Activated T-cell treated with anti-CD3 and anti-CD28 coated beads for 24 hours (primary cell): ENCODE measurements around the gene RHOT1.
"Not testable (repeated sequence)": the region's sequence is repeated elsewhere in the genome, so short reads cannot be mapped to it uniquely, and the experiment has no call there.

Experiments
- DNase-seq: peaks from one replicate; pipeline ENCODE4 v3.0.0-alpha.2; 2020; ENCODE audit warnings: low read depth

Gene RHOT1

GRCh38 chr17:32142038-32142856 lies at the start of gene RHOT1:
Gene RHOT1, plus strand, starts transcription at chr17:32142502. Its CDS starts 191 bp downstream, at chr17:32142693.
- peak; percentile 70 for DNase-seq

- DNase-seq, result no peak
Observed at GRCh38 chr17:32099686-32100085, 42.6 kb upstream of the RHOT1 start.

- not testable (repeated sequence) for DNase-seq
Observed at GRCh38 chr17:32100323-32100722, 42.0 kb upstream of the RHOT1 start.

- DNase-seq, result no peak
Observed at GRCh38 chr17:32100971-32101631, 41.2 kb upstream of the RHOT1 start.

DNA sequence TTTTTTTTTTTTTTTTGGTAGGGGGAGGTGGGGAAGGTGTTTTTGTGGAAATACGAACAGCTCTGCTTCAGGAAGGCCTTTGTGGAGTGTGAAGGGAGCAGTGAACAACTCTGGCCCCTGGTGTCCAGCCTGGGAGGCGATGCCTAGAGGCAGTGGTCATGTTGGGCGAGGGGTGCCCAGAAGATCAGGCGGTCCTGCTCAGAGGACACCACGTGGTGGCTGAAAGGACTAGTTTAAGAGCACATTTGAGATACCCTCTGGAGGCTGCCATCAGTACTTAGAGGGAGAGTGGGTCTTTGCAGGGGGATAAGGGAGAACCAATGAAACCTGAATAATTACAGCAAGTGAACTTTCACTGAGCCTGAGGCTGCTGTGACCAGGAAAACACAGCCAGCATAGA lies 40.1 kb upstream of the RHOT1 start:
- no peak for DNase-seq

- no peak for DNase-seq
Observed at GRCh38 chr17:32102646-32103186, 39.6 kb upstream of the RHOT1 start.

DNA sequence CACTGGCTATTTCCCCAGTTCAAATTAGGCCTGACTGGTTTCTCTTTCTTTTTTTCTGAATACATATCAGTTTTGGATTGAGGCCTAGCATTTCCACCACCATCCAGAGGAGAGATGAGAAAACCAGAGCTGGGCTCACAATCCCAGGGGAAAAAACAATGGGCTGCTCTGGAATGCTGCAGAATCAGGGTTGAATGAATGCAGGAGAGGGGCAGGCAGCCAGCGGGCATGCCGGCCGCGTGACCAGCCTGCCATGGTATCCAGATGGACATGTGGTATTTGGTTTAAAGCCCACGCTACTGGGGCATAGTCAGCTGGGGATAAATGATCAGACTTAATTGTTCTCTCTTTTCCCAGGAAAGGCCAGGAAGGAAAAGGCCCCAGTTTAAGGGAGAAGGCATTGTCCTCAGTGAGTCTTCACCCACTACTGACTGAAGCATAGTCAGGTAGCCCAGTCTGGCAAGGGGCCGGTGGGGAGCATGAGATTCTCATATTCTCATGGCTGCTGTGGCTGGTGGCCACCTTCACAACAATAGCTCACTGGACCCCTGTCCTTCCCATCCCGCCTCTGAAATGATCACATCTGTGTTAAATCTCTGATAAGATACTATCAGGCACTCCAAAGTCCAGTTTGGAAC lies 38.7 kb upstream of the RHOT1 start:
- no peak for DNase-seq

DNA sequence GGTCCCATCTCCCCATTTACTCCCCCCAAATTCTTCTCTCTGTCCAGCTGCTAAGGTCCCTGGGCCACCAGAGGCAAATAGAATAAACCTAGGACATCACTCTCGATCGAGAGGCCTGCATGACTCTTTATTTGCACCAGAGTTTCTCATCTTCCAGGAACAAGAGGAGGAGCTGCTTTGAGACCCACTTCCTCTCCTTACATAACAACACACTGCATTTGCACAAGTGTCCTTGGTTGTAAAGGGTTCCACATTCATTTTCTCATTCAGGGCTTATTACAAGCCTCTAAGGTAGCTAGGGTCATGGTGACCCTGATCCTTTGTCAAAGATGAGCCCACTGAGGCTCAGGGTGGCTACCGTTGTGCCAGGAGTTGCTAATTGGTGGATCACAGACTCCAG lies 38.1 kb upstream of the RHOT1 start:
- DNase-seq, result no peak

DNA sequence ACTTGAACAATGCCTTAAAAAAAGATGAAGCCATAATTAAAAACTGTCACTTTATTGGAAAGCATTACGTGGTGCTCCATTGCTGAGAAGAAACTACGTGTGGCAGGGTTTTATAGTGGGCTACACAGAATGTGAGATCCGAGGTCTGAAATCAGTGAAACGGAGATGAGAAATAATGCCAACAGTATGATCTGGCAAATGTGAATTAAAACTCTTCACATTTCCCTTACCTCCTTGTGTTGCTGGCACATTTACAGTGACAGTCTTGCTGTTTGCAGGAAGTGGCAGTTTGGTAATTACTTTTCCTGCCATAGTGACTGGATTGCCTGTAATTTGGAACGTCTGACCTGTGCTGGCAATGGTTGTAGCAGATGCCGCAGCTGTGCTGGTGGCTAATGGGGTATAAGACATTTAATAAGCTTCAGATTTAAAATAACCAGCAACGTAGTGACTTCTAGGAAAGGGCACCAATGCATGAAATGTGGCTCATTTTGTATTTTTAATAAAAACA lies 35.8 kb upstream of the RHOT1 start:
- DNase-seq, result not testable (repeated sequence)

- DNase-seq, result not testable (repeated sequence)
Observed at GRCh38 chr17:32107194-32107593, 35.1 kb upstream of the RHOT1 start.

DNA sequence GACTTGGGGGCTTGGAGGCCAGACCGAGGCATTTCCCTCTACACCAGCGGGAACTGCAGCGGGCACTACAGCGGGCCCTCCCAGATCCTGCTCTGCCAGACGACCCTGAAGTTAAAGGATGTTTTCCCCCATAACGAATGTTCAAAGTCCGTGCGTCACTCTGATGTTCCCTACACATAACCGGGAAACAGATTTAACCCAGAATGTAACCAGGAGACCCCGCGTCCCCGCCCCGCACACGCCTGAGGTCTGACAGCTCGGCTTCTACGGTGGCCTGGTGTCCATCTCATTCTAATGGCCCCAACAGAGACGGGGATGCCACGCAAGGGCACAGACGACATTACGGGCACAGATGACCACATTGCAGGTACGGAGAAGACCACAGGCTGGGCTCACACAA lies 31.7 kb upstream of the RHOT1 start:
- DNase-seq, result no peak

DNA sequence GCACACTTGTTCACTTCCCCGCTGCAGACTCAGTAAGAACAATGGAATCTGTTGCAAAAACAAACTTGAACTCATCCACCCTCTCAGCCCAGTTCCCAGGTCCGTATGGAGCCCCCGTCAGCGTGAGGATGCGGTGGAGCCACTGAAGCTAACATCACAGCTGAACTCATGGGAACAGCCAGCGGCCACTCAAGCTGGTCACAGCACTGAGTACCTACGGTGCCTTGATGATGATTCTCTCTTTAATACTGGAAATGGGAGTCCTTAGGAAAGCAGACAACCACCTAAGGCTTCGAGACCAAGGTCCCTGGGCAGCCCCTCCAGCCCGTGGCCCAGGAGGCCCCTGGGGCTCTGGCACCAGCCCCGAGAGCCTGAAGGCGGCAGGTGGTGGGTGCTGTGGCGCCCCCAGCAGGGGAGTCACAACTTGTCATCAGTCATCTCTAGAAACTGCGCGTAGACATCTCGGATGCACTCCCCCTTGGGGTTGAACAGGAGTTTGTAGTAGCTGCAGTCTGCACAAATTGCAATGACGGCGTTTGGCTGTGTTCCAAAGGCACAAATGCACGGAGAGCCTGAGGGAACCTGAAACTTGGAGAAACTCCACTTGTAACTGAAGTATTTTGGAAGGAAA lies 31.0 kb upstream of the RHOT1 start:
- DNase-seq, result no peak

DNA sequence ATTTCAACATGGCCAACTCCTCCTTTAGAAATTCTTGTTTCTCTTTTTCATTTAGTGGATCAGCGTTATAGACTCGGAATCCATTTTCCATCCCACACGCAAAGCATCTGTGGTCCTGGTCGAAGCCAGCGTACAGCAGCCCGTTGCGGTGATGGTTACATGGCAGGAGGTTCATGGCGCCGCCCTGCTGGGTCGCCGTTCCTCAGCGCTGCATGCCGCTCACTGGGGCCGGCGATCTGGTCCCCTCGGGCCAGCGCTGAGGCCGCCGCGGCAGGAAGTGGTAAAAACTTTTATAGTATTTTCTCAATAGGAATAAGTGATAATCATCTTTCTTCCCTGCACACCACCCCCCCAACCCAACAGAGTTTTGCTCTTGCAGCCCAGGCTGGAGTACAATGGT lies 29.9 kb upstream of the RHOT1 start:
- no peak for DNase-seq

GRCh38 chr17:32114536-32114935 lies 27.8 kb upstream of the RHOT1 start:
- no peak for DNase-seq

GRCh38 chr17:32115546-32115945 lies 26.8 kb upstream of the RHOT1 start:
- not testable (repeated sequence) for DNase-seq

DNA sequence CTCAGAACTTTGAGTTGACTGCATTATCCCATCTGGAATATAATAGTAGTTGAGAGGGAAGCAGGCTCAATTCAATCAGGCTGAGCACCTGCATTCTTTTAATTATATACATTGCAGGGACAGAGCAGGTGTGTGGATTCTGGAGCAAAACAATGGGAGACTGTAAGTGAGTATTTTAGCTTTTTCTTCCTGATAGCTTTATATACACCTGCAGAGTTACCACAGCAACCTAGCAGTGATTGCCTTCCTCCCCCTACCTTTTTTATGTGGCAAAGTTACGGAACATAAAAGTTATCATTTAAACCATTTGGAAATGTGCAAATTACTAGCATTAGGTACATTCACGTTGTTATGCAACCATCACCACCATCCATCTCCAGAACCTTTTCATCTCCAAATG lies 25.4 kb upstream of the RHOT1 start:
- no peak for DNase-seq

- no peak for DNase-seq
Observed at GRCh38 chr17:32117399-32117798, 24.9 kb upstream of the RHOT1 start.

DNA sequence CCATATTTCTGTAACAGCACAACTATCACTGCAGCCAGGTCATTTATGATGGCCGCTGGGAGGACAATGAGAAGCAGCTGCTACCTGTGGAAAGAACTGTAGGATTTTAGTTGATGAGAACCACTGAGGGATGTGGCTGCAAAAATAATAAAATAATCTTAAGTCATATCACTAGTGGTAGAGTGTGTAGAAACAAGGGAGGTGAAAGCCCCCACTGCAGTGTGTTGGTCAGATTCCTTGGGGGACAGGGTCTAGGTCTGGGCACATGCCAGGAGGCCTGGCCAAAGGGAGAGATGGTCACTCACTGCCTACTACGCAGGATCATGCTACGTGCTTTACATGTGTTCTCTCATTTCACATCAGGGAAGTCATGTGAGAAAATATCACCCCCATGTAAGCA lies 24.2 kb upstream of the RHOT1 start:
- DNase-seq, result not testable (repeated sequence)

DNA sequence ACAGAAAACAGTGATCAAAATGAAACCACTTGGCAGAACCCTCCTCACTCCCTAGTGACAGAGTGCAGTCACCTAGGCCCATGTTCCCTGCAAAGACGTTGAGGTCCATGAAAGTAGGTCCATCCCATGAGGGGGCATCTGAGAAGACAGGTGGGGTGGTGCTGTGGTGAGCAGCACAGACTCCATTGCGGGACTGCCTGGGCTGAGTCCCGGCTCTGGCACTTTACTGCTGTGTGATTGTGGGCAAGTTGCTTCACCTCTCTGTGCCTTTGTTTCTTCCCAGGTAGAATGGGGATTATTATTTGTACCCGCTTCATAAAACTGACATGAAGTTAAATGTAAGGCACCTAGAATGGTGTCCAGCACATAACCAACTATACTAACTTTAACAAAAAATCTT lies 23.5 kb upstream of the RHOT1 start:
- DNase-seq, result no peak

GRCh38 chr17:32120141-32120540 lies 22.2 kb upstream of the RHOT1 start:
- no peak for DNase-seq

DNA sequence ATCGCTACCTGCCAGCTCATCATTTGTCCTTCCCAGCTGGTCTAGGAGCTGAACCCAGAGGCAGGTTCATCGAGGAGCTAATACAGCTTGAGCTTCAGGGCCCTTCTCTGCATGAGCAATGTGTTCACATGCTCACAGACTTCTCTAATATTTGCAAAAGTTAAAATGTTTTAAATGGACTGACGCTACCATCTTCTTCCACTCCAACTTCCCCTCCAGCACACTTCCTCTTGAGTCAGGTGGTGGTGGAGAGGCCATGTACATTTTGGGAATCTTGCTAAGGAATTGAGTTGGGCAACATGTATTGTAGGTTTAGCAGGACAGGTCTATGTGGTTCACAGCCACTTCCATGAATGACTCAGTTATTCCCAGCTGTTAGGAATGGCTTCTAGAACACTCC lies 21.6 kb upstream of the RHOT1 start:
- no peak for DNase-seq

DNA sequence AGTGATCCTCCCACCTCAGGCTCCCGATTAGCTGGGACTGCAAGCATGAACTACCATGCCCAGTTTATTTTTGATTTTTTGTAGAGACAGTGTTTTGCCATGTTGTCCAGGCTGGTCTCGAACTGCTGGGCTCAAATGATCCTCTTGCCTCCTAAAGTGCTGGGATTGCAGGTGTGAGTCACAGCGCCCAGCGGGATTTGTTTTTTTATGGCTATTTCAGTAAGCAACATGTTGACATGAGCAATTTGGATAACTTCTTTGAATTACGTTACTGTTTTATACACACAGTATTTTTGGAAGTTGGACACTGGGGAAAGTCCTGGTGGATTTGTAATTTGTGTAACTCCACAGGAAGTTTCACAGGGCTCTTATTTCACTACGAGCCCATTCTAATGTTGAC lies 18.5 kb upstream of the RHOT1 start:
- no peak for DNase-seq
